ENCODE results near the gene TMPRSS3. TPM values are rescaled to one million over a fixed set of nuclear protein-coding genes. Genes with fewer than 3 reads are reported as not detected.

TMPRSS3 gene
- total RNA-seq, 2 experiments from 2014 or later: 49.1 to 50.7 TPM

GRCh38 chr21:42406866-42407265 lies 11.0 kb upstream of the TMPRSS3 start:
- H3K27me3 Mint-ChIP-seq: no peaks in the 10 kb centered on the region
- H3K9me3 Mint-ChIP-seq: peaks cover 2% of the 10 kb centered on the region
- DNase-seq: no peak
- peaks cover 66% of the 10 kb centered on the region for H3K36me3 Mint-ChIP-seq
- H3K27ac Mint-ChIP-seq: peak overlapping the region; percentile 96
- peak overlapping the region; percentile 92 for H3K4me3 Mint-ChIP-seq
- H3K4me1 Mint-ChIP-seq: peaks cover 38% of the 10 kb centered on the region

- peak overlapping the region; percentile 96 for H3K27ac Mint-ChIP-seq
- peaks cover 72% of the 10 kb centered on the region for H3K36me3 Mint-ChIP-seq
- no peaks in the 10 kb centered on the region for H3K27me3 Mint-ChIP-seq
- DNase-seq: peak; percentile 73
- H3K4me3 Mint-ChIP-seq: peak overlapping the region; percentile 92
- H3K9me3 Mint-ChIP-seq: peaks cover 7% of the 10 kb centered on the region
- peaks cover 45% of the 10 kb centered on the region for H3K4me1 Mint-ChIP-seq
These were observed 10.4 kb upstream of the TMPRSS3 start for GRCh38 chr21:42406201-42406621.

GRCh38 chr21:42405064-42406013 lies 9.5 kb upstream of the TMPRSS3 start:
- Mint-ChIP-seq H3K9me3 (peaks cover 7% of the 10 kb centered on the region), H3K27ac (peak overlapping the region; percentile 96), H3K27me3 (no peaks in the 10 kb centered on the region), H3K4me1 (peaks cover 52% of the 10 kb centered on the region), H3K4me3 (peak overlapping the region; percentile 92), H3K36me3 (peaks cover 73% of the 10 kb centered on the region)
- peak; percentile 29 for DNase-seq

- H3K4me3 Mint-ChIP-seq: peak overlapping the region; percentile 92
- H3K27me3 Mint-ChIP-seq: no peaks in the 10 kb centered on the region
- peaks cover 7% of the 10 kb centered on the region for H3K9me3 Mint-ChIP-seq
- peaks cover 69% of the 10 kb centered on the region for H3K36me3 Mint-ChIP-seq
- peaks cover 49% of the 10 kb centered on the region for H3K4me1 Mint-ChIP-seq
- H3K27ac Mint-ChIP-seq: peak overlapping the region; percentile 96
- peak; percentile 32 for DNase-seq
These were observed 8.7 kb upstream of the TMPRSS3 start for GRCh38 chr21:42404539-42404938.

GRCh38 chr21:42403611-42404231 lies 7.9 kb upstream of the TMPRSS3 start, which contains the start of gene UBASH3A:
Gene UBASH3A, plus strand, starts transcription at chr21:42403902. Its CDS starts 44 bp downstream, at chr21:42403946.
- peaks cover 7% of the 10 kb centered on the region for H3K9me3 Mint-ChIP-seq
- H3K36me3 Mint-ChIP-seq: peaks cover 69% of the 10 kb centered on the region

GRCh38 chr21:42401820-42402251 lies 6.0 kb upstream of the TMPRSS3 start:
- H3K27me3 Mint-ChIP-seq: no peaks in the 10 kb centered on the region
- H3K9me3 Mint-ChIP-seq: peaks cover 7% of the 10 kb centered on the region
- H3K36me3 Mint-ChIP-seq: peaks cover 73% of the 10 kb centered on the region
- peaks cover 53% of the 10 kb centered on the region for H3K4me1 Mint-ChIP-seq
- peak overlapping the region; percentile 70 for H3K4me3 Mint-ChIP-seq
- H3K27ac Mint-ChIP-seq: peak overlapping the region; percentile 80
- no peak for DNase-seq

More at GRCh38 chr21:42403611-42404231, 7.9 kb upstream of the TMPRSS3 start, which contains the start of gene UBASH3A:
- peak within 1 kb of the TSS; percentile 96 for H3K27ac Mint-ChIP-seq
- no peaks in the 10 kb centered on the region for H3K27me3 Mint-ChIP-seq
- peaks cover 51% of the 10 kb centered on the region for H3K4me1 Mint-ChIP-seq
- peak; percentile 46 for DNase-seq
- peak within 1 kb of the TSS; percentile 92 for H3K4me3 Mint-ChIP-seq

- Mint-ChIP-seq H3K4me3 (peak overlapping the region; percentile 70), H3K4me1 (peaks cover 49% of the 10 kb centered on the region)
These were observed 5.3 kb upstream of the TMPRSS3 start for GRCh38 chr21:42401154-42401553.

GRCh38 chr21:42400525-42400924 lies 4.7 kb upstream of the TMPRSS3 start:
- no peak for DNase-seq
- Mint-ChIP-seq H3K27me3 (no peaks in the 10 kb centered on the region), H3K4me1 (peaks cover 49% of the 10 kb centered on the region), H3K4me3 (peak overlapping the region; percentile 42), H3K9me3 (peaks cover 7% of the 10 kb centered on the region), H3K27ac (peak overlapping the region; percentile 75), H3K36me3 (peaks cover 71% of the 10 kb centered on the region)

More at GRCh38 chr21:42401154-42401553, 5.3 kb upstream of the TMPRSS3 start:
- peak overlapping the region; percentile 80 for H3K27ac Mint-ChIP-seq
- H3K36me3 Mint-ChIP-seq: peaks cover 71% of the 10 kb centered on the region
- DNase-seq: no peak
- peaks cover 7% of the 10 kb centered on the region for H3K9me3 Mint-ChIP-seq
- no peaks in the 10 kb centered on the region for H3K27me3 Mint-ChIP-seq

- no peaks in the 10 kb centered on the region for H3K27me3 Mint-ChIP-seq
- H3K4me3 Mint-ChIP-seq: no peak overlapping the region
- peak overlapping the region; percentile 76 for H3K27ac Mint-ChIP-seq
- peaks cover 54% of the 10 kb centered on the region for H3K4me1 Mint-ChIP-seq
- H3K9me3 Mint-ChIP-seq: peaks cover 7% of the 10 kb centered on the region
- no peak for DNase-seq
- H3K36me3 Mint-ChIP-seq: peaks cover 63% of the 10 kb centered on the region
These were observed 2.7 kb upstream of the TMPRSS3 start for GRCh38 chr21:42398436-42399028.

- Mint-ChIP-seq H3K27ac (peak overlapping the region; percentile 78), H3K27me3 (no peaks in the 10 kb centered on the region), H3K4me3 (no peak overlapping the region), H3K4me1 (peaks cover 59% of the 10 kb centered on the region), H3K36me3 (peaks cover 67% of the 10 kb centered on the region), H3K9me3 (peaks cover 7% of the 10 kb centered on the region)
- DNase-seq: no peak
These were observed 2.0 kb upstream of the TMPRSS3 start for GRCh38 chr21:42397746-42398394.

- Mint-ChIP-seq H3K36me3 (peaks cover 68% of the 10 kb centered on the region), H3K9me3 (peaks cover 7% of the 10 kb centered on the region), H3K4me3 (no peak overlapping the region), H3K27ac (peak overlapping the region; percentile 78), H3K27me3 (no peaks in the 10 kb centered on the region), H3K4me1 (peaks cover 63% of the 10 kb centered on the region)
- DNase-seq: no peak
These were observed 1.2 kb upstream of the TMPRSS3 start for GRCh38 chr21:42396799-42397745.

GRCh38 chr21:42395302-42395701 lies 550 bp downstream of the TMPRSS3 start:
- H3K4me3 Mint-ChIP-seq: no peak overlapping the region
- no peaks in the 10 kb centered on the region for H3K27me3 Mint-ChIP-seq
- H3K9me3 Mint-ChIP-seq: no peaks in the 10 kb centered on the region
- peaks cover 58% of the 10 kb centered on the region for H3K4me1 Mint-ChIP-seq
- no peak for DNase-seq
- H3K36me3 Mint-ChIP-seq: peaks cover 76% of the 10 kb centered on the region
- no peak overlapping the region for H3K27ac Mint-ChIP-seq

GRCh38 chr21:42393443-42393950 lies 2.4 kb downstream of the TMPRSS3 start:
- Mint-ChIP-seq H3K4me3 (peak overlapping the region; percentile 51), H3K36me3 (peaks cover 84% of the 10 kb centered on the region), H3K27me3 (no peaks in the 10 kb centered on the region), H3K27ac (peak overlapping the region; percentile 85), H3K4me1 (peaks cover 62% of the 10 kb centered on the region), H3K9me3 (no peaks in the 10 kb centered on the region)
- no peak for DNase-seq
